Measurements from ENCODE around the gene POLA1. TPM values are rescaled to one million over a fixed set of nuclear protein-coding genes. Genes with fewer than 3 reads are reported as not detected.

Gene POLA1
- total and polyA plus RNA-seq, 7 donors: 3.5 to 9.4 (median 6.8) TPM

Other genes starting within 250 kb of the POLA1 start
- gene PDK3, start 228.6 kb upstream of the POLA1 start, total RNA-seq: 1 to 10 TPM; 1.7 to 3.2 (median 2.3) TPM
- 1 to 10 TPM in 1 of 3 donors, under 1 TPM in 2; 0.45 to 1.3 (median 0.61) TPM for gene PDK3, start 228.6 kb upstream of the POLA1 start, polyA plus RNA-seq
- gene PCYT1B, start 46.6 kb upstream of the POLA1 start, total RNA-seq: under 1 TPM in 2 of 4 donors, not detected in 2; 0.22 to 0.41 TPM
- gene PCYT1B, start 46.6 kb upstream of the POLA1 start, polyA plus RNA-seq: under 1 TPM; 0.01 to 0.08 (median 0.04) TPM

All from psoas muscle (tissue), 7 donors.